GM18873 (cell line): ENCODE results near the gene OR5P2.
A peak's percentile ranks its signal among the peaks of the same experiment; 100 is the strongest.
"Not testable (repeated sequence)": the region's sequence is repeated elsewhere in the genome, so short reads cannot be mapped to it uniquely, and the experiment has no call there.

ENCODE experiments used
- ATAC-seq: cut with Tn5 transposase; IDR thresholded peaks from one replicate; pipeline ENCODE4 v1.9.1; 2021; ENCODE audit warnings: mild to moderate bottlenecking, moderate library complexity, moderate number of reproducible peaks; ENCODE audit not compliant: unreplicated experiment, low FRiP score

OR5P2 gene

GRCh38 chr11:7796842-7797241, at the start of gene OR5P2:
TSS of gene OR5P2 (minus strand) at chr11:7796942. CDS start at chr11:7796942, 0 bp downstream.
- no peak for ATAC-seq

DNA sequence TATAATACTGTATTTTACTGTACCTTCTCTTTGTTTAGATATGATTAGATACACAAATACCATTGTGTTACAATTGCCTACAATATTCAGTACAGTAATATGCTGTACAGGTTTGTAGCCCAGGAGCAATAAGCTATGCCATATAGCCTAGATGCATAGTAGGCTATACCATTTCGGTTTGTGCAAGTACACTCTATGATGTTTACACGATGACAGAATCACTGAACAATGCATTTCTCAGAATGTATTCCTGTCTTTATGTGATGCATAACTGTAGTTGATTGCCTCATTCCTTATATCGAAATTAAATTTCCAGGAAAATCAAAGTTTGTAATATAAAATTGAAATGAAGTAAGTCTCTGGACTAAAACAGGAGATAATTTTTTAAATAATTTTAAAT, 49.3 kb upstream of the OR5P2 start:
- ATAC-seq, result no peak

DNA sequence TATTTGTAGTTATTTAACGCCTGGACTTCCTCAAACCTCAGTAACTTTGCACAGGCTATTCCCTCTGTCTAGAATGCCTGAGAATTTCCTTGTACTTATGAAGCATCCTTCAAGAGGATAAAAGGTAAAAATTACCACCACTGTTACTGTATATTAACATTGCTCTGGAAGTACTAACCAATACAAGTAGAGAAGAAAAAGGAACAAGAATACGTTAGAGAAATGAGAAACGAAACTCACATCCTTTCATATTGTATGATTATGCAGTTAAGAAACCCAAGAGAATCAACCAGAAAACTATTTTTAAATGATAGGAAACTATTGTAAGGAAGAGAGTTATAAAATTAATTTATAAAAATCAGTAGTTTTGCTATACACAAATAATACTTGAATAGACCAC, 48.2 kb upstream of the OR5P2 start:
- ATAC-seq, result no peak

- no peak for ATAC-seq
These were observed 47.8 kb upstream of the OR5P2 start for GRCh38 chr11:7844521-7844920.

GRCh38 chr11:7840578-7840977, 43.8 kb upstream of the OR5P2 start:
- no peak for ATAC-seq

GRCh38 chr11:7833527-7833926, 36.8 kb upstream of the OR5P2 start:
- ATAC-seq, result no peak

DNA sequence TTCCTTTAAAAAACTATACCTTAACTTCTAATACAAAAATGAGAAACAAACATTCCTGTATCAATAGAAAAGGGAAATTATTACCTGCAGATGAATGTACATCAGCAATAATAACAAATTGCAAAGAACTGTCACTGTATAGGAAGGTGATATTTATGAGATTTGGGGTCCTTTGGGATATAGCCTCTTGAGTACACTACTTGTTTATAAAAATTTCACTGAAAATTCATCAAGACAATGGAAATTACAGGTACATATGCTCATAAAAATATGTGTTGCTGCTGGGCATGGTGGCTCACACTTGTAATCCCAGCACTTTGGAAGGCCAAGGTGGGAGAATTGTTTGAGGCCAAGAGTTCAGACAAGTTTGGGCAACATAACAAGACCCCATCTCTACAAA, 34.0 kb upstream of the OR5P2 start, which contains the start of gene OR5P3:
OR5P3 (minus strand) TSS at position 101 of the 400 bp plus-strand sequence.
- no peak for ATAC-seq

- no peak for ATAC-seq
These were observed 29.6 kb upstream of the OR5P2 start for GRCh38 chr11:7826324-7826723.

DNA sequence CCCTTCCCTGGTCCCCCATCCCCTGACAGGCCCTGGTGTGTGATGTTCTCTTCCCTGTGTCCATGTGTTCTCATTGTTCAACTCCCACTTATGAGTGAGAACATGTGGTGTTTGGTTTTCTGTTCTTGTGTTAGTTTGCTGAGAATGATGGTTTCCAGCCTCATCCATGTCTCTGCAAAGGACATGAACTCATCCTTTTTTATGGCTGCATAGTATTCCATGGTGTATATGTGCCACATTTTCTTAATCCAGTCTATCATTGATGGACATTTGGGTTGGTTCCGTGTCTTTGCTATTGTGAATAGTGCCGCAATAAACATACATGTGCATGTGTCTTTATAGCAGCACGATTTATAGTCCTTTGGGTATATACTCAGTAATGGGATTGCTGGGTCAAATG, 23.7 kb upstream of the OR5P2 start:
- ATAC-seq, result not testable (repeated sequence)

DNA sequence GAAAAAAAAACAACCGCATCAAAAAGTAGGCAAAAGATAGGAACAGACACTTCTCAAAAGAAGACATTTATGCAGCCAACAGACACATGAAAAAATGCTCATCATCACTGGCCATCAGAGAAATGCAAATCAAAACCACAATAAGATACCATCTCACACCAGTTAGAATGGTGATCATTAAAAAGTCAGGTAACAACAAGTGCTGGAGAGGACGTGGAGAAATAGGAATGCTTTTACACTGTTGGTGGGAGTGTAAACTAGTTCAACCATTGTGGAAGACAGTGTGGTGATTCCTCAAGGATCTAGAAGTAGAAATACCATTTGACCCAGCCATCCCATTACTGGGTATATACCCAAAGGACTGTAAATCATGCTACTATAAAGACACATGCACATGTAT, 18.2 kb upstream of the OR5P2 start:
- not testable (repeated sequence) for ATAC-seq

DNA sequence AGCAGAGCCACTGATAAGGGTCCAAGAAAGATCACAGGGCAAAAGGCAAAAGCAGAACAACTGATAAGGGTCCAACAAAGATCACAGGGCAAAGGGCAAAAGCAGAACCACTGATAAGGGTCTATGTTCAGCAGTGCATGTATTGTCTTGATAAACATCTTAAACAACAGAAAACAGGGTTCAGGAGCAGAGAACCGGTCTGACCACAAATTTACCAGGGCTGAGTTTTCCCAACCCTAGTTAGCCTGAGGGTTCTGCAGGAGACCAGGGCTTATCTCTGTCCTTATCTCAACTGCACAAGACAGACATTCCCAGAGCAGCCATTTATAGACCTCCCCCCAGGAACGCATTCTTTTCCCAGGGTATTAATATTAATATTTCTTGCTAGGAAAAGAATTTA, 13.6 kb upstream of the OR5P2 start:
- not testable (repeated sequence) for ATAC-seq

GRCh38 chr11:7793233-7793632, 3.5 kb downstream of the OR5P2 start:
- no peak for ATAC-seq

- peak; percentile 82 for ATAC-seq
These were observed 9.5 kb downstream of the OR5P2 start for GRCh38 chr11:7787239-7787638.

DNA sequence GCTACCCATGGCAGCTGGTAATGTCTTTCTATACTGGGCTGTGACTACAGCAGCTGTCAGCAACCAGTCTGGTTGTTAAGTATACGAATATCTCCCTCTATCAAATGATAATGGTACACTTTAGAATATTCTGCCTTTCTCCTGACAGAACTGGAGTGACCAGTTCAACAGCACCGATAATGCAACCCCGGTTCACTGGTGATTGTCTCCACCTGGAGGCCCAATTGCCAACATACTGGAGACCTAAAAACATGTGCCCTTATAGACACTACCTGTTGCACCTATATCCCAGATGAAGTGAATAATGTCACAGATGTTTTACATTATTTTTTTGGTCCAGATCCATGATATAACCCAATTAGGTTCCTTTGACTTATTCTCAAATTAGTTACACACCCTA, 21.1 kb downstream of the OR5P2 start:
- no peak for ATAC-seq

DNA sequence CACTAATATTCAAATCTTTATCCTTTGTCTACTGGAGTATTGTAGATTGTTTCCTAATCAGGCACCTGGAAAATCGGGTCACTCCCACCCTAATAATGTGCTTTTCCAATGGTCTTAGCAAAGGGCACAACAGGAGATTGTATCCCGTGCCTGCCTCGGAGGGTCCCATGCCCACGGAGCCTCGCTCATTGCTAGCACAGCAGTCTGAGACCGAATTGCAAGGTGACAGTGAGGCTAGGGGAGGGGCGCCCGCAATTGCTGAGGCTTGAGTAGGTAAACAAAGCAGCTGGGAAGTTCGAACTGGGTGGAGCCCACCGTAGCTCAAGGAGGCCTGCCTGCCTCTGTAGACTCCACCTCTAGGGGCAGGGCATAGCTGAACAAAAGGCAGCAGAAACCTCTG, 32.4 kb downstream of the OR5P2 start:
- not testable (repeated sequence) for ATAC-seq

- ATAC-seq, result no peak
These were observed 37.7 kb downstream of the OR5P2 start for GRCh38 chr11:7759010-7759409.

GRCh38 chr11:7749456-7749855, 47.3 kb downstream of the OR5P2 start:
- no peak for ATAC-seq
